22Rv1 (cell line): ENCODE measurements around the gene IGHMBP2.

Source experiments
- H3K27ac ChIP-seq: fragments of 450-650 bp; 2 replicates; pipeline ENCODE4 v1.5.1; 2017
- CTCF ChIP-seq: fragments of 450-650 bp; IDR thresholded peaks from 2 replicates; pipeline ENCODE4 v1.5.1; 2017; ENCODE audit warnings: mild to moderate bottlenecking
- ZFX ChIP-seq: fragments of 450-650 bp; IDR thresholded peaks from 2 replicates; pipeline ENCODE4 v1.6.1; 2017; ENCODE audit warnings: antibody characterized with exemption, borderline replicate concordance

IGHMBP2 gene

DNA sequence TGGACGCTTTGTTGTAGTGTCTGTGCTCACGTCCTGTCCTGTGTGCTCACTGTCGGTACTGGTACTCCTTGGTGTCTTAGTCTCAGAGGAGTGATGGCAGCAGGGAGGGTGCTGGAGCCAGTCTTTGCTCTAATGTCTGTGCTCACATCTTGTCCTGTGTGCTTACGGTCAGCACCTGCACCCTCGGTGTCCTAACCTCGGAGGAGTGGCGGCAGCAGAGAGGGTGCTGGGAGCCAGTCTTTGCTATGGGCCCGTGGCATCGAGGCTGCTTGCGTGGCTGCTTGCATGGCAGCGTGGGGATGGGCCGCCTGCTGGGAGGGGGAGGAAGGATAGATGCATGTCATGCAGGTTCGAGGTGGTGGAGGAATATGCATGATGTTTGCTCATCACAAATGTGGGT lies 12.7 kb downstream of the IGHMBP2 start:
- H3K27ac ChIP-seq = no peak overlapping the region
- TF ChIP-seq ZFX (no peak), CTCF (no peak)

DNA sequence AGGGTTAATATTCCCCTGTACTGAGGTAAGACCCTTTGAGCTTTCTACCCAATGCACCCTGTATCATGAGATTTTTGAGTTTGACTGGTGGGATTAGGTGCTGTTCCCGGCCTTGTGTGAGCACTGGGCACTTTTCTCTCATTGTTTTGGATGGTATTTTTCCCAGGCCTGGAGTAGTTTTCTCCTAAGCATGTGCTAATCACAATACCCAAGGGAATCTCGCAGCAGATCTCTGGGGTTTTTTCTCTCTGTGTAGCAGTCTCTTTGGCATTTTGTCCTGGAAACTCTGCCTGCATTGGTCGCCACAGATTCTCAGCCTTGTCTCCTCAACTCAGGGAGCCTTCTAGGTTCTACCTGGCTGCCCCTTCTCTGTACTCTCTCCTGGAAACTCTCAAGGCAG lies 19.9 kb downstream of the IGHMBP2 start:
- TF ChIP-seq CTCF (no peak), ZFX (no peak)
- no peak overlapping the region for H3K27ac ChIP-seq

DNA sequence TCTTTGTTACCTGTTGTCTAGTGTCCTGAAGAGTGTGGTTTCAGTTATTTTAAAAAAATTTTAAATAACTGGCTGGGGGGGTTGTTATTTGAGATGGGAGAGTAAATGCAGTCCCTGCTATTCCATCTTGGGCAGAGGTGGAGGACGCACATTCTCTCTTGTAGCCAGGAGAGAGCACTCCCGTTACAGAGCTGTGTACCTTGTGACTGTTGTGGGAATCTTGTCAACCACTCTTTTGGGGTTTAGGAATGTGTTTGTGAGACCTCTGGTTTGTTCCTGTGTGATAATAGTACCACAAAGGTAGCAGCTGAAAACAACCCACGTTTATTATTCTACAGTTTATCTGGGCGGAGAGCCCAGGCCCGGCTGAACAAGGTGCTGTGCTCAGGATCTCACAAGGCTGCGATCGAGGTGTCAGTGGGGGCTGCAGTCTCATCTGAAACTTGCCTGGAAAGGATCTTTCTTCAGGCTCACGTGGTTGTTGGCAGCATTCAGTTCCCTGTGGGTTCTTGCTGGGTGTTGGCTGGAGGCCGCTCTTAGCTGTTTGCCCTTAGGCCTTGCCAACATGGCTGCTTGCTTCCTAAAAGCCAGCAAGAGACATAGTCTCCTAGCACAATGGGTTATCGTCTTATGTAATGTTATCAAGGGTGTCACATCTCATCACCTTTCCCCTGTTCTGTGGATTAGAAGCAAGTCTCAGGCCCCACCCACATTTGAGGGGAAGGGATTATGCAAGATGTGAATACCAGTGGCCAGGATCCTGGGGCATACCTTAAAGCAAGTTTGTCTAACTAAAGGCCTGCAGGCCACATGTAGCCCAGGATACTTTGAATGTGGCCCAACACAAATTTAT lies 20.6 kb downstream of the IGHMBP2 start:
- H3K27ac ChIP-seq = no peak overlapping the region

GRCh38 chr11:68925611-68926010 lies 21.9 kb downstream of the IGHMBP2 start:
- no peak for TF ChIP-seq CTCF
- TF ChIP-seq ZFX = no peak
- H3K27ac ChIP-seq = no peak overlapping the region

More for the DNA sequence above, 20.6 kb downstream of the IGHMBP2 start:
- TF ChIP-seq ZFX = no peak
- TF ChIP-seq CTCF = no peak

GRCh38 chr11:68927280-68928135 lies 23.8 kb downstream of the IGHMBP2 start:
- no peak overlapping the region for H3K27ac ChIP-seq

DNA sequence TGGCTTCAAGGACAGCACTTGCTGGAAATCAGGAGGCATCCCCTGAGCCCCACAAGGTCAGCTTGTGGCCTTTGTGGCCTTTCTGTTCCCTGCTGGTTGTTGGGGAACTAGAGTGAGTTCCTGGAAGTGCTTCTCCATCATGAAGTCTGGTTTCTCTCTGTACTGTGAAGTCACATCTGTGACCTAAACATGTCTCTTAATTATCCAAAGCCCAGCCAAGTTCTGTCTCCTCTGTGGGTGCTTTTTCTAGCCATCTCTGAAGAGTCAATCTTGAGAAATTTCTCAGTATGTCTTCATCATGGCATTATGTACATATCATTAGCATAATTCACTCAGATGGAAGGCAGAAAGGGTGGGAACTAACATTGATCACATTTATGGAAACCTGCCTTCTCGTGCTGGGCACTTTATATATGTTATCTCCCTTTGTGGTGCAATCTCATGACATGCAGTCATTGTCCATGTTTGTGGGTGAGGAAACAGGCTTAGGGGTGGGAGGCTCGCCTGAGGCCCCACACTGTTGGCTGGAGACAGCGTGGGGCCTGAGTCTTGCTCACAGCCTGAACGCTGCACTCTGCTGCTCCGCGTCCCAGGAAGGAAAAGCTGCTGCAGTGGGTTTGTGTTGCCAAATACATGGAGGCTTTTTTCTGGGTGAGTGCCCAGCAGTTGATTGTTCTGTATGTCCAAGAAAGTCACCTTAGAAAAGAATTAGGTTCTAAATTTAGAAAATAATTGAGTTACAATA lies 24.6 kb downstream of the IGHMBP2 start:
- no peak overlapping the region for H3K27ac ChIP-seq
- no peak for TF ChIP-seq ZFX
- TF ChIP-seq CTCF = no peak

More at GRCh38 chr11:68927280-68928135, 23.8 kb downstream of the IGHMBP2 start:
- TF ChIP-seq ZFX (no peak), CTCF (no peak)
